ENCODE results near the gene SLC35B2.

Gene SLC35B2

DNA sequence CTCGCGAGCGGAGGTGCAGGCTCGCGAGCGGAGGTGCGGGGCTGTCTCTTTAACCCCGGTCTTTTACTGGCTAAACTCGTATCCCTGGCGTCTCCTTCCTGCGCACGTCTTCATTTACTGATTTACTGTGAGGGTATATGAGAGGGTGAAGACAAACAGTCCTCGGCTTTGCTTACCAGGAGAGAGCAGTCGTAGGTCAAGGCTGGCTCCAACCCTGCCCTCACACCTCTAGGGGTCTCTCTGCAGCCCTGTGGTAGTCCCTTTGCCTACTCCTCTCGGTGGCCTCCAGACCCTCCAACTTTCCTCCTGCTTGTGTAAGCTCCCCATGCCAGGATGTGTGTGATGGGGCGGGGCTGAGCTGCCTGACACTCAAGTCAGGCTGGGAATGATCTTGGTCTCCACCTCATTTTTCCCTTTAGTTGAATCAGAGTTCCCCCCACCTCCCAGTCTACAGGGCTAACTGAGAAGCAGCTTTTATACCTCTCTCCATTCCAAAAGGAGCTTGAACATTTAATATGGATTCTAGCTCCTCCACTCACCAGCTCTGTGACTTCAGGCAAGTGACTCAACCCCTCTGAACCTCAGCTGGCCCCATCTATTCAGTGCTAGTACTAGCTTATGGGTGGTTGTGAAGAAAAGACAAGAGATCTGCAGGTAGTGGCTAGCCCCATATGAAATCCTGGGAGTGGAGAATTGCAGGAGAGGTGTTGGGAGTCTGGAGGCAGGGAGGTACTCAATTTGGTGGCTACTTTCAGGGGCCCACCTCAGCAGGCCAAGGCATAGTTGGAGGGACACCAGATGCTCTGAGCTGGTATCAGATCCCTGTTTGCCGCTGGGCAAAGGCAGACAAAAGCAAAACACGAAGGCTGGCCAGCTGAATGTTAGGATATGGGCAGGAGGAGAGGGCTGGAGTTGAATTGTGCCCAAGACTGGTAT is 33.0 kb downstream of the SLC35B2 start (continued):
- TF ChIP-seq, protein P1, sequence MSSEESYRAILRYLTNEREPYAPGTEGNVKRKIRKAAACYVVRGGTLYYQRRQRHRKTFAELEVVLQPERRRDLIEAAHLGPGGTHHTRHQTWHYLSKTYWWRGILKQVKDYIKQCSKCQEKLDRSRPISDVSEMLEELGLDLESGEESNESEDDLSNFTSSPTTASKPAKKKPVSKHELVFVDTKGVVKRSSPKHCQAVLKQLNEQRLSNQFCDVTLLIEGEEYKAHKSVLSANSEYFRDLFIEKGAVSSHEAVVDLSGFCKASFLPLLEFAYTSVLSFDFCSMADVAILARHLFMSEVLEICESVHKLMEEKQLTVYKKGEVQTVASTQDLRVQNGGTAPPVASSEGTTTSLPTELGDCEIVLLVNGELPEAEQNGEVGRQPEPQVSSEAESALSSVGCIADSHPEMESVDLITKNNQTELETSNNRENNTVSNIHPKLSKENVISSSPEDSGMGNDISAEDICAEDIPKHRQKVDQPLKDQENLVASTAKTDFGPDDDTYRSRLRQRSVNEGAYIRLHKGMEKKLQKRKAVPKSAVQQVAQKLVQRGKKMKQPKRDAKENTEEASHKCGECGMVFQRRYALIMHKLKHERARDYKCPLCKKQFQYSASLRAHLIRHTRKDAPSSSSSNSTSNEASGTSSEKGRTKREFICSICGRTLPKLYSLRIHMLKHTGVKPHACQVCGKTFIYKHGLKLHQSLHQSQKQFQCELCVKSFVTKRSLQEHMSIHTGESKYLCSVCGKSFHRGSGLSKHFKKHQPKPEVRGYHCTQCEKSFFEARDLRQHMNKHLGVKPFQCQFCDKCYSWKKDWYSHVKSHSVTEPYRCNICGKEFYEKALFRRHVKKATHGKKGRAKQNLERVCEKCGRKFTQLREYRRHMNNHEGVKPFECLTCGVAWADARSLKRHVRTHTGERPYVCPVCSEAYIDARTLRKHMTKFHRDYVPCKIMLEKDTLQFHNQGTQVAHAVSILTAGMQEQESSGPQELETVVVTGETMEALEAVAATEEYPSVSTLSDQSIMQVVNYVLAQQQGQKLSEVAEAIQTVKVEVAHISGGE (tag by site-specific recombination; conservative IDR thresholded peaks at IDR 0.05; ENCODE audit: low read depth), result no peak
- TF ChIP-seq ZNF530 (tag by site-specific recombination; IDR thresholded peaks at IDR 0.05; ENCODE audit: low read depth) (no peak), ZNF335 (tag by site-specific recombination; conservative IDR thresholded peaks at IDR 0.05) (peak; percentile 67), HOXC10 (CRISPR knock-in tag; IDR thresholded peaks at IDR 0.05) (no peak), ZNF600 (tag by site-specific recombination; IDR thresholded peaks at IDR 0.05) (peak; percentile 36; the same call in 1 of the 2 replicates), KLF16 (tag by site-specific recombination; IDR thresholded peaks at IDR 0.05) (no peak), ZNF274 (IDR thresholded peaks at IDR 0.05; ENCODE audit: low read length) (no peak), ZNF274 (tag by site-specific recombination; IDR thresholded peaks at IDR 0.05; ENCODE audit: borderline replicate concordance) (no peak), SP7 (tag by site-specific recombination; IDR thresholded peaks at IDR 0.05) (no peak), ZBTB17 (tag by site-specific recombination; IDR thresholded peaks at IDR 0.05) (0 out of 2 replicates have a peak, but pooled peaks have one; percentile 19), ZNF394 (tag by site-specific recombination; IDR thresholded peaks at IDR 0.05; ENCODE audit: borderline replicate concordance) (no peak), SP2 (tag by site-specific recombination; IDR thresholded peaks at IDR 0.05) (peak; percentile 19), ZNF37A (tag by site-specific recombination; IDR thresholded peaks at IDR 0.05) (no peak), ZNF555 (tag by site-specific recombination; conservative IDR thresholded peaks at IDR 0.05) (no peak), ZNF677 (tag by site-specific recombination; IDR thresholded peaks at IDR 0.05) (no peak), ZNF664 (tag by site-specific recombination; IDR thresholded peaks at IDR 0.05) (0 out of 2 replicates have a peak, but pooled peaks have one; percentile 50), ZNF133 (tag by site-specific recombination; IDR thresholded peaks at IDR 0.05) (no peak), RBAK (tag by site-specific recombination; IDR thresholded peaks at IDR 0.05) (no peak)
- TF ChIP-seq, protein P2, sequence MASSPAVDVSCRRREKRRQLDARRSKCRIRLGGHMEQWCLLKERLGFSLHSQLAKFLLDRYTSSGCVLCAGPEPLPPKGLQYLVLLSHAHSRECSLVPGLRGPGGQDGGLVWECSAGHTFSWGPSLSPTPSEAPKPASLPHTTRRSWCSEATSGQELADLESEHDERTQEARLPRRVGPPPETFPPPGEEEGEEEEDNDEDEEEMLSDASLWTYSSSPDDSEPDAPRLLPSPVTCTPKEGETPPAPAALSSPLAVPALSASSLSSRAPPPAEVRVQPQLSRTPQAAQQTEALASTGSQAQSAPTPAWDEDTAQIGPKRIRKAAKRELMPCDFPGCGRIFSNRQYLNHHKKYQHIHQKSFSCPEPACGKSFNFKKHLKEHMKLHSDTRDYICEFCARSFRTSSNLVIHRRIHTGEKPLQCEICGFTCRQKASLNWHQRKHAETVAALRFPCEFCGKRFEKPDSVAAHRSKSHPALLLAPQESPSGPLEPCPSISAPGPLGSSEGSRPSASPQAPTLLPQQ (tag by site-specific recombination; IDR thresholded peaks at IDR 0.05), result no peak
- TF ChIP-seq, protein P3, sequence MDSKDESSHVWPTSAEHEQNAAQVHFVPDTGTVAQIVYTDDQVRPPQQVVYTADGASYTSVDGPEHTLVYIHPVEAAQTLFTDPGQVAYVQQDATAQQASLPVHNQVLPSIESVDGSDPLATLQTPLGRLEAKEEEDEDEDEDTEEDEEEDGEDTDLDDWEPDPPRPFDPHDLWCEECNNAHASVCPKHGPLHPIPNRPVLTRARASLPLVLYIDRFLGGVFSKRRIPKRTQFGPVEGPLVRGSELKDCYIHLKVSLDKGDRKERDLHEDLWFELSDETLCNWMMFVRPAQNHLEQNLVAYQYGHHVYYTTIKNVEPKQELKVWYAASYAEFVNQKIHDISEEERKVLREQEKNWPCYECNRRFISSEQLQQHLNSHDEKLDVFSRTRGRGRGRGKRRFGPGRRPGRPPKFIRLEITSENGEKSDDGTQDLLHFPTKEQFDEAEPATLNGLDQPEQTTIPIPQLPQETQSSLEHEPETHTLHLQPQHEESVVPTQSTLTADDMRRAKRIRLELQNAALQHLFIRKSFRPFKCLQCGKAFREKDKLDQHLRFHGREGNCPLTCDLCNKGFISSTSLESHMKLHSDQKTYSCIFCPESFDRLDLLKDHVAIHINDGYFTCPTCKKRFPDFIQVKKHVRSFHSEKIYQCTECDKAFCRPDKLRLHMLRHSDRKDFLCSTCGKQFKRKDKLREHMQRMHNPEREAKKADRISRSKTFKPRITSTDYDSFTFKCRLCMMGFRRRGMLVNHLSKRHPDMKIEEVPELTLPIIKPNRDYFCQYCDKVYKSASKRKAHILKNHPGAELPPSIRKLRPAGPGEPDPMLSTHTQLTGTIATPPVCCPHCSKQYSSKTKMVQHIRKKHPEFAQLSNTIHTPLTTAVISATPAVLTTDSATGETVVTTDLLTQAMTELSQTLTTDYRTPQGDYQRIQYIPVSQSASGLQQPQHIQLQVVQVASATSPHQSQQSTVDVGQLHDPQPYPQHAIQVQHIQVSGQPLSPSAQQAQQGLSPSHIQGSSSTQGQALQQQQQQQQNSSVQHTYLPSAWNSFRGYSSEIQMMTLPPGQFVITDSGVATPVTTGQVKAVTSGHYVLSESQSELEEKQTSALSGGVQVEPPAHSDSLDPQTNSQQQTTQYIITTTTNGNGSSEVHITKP (tag by site-specific recombination; IDR thresholded peaks at IDR 0.05), result no peak
- TF ChIP-seq, protein P4, sequence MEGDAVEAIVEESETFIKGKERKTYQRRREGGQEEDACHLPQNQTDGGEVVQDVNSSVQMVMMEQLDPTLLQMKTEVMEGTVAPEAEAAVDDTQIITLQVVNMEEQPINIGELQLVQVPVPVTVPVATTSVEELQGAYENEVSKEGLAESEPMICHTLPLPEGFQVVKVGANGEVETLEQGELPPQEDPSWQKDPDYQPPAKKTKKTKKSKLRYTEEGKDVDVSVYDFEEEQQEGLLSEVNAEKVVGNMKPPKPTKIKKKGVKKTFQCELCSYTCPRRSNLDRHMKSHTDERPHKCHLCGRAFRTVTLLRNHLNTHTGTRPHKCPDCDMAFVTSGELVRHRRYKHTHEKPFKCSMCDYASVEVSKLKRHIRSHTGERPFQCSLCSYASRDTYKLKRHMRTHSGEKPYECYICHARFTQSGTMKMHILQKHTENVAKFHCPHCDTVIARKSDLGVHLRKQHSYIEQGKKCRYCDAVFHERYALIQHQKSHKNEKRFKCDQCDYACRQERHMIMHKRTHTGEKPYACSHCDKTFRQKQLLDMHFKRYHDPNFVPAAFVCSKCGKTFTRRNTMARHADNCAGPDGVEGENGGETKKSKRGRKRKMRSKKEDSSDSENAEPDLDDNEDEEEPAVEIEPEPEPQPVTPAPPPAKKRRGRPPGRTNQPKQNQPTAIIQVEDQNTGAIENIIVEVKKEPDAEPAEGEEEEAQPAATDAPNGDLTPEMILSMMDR (tag by site-specific recombination; IDR thresholded peaks at IDR 0.05), result peak; percentile 87
- TF ChIP-seq, protein P5, sequence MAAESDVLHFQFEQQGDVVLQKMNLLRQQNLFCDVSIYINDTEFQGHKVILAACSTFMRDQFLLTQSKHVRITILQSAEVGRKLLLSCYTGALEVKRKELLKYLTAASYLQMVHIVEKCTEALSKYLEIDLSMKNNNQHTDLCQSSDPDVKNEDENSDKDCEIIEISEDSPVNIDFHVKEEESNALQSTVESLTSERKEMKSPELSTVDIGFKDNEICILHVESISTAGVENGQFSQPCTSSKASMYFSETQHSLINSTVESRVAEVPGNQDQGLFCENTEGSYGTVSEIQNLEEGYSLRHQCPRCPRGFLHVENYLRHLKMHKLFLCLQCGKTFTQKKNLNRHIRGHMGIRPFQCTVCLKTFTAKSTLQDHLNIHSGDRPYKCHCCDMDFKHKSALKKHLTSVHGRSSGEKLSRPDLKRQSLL (tag by site-specific recombination; IDR thresholded peaks at IDR 0.05), result no peak
- TF ChIP-seq, protein P6, sequence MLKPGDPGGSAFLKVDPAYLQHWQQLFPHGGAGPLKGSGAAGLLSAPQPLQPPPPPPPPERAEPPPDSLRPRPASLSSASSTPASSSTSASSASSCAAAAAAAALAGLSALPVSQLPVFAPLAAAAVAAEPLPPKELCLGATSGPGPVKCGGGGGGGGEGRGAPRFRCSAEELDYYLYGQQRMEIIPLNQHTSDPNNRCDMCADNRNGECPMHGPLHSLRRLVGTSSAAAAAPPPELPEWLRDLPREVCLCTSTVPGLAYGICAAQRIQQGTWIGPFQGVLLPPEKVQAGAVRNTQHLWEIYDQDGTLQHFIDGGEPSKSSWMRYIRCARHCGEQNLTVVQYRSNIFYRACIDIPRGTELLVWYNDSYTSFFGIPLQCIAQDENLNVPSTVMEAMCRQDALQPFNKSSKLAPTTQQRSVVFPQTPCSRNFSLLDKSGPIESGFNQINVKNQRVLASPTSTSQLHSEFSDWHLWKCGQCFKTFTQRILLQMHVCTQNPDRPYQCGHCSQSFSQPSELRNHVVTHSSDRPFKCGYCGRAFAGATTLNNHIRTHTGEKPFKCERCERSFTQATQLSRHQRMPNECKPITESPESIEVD (tag by site-specific recombination; IDR thresholded peaks at IDR 0.05), result no peak
- TF ChIP-seq, protein P7, sequence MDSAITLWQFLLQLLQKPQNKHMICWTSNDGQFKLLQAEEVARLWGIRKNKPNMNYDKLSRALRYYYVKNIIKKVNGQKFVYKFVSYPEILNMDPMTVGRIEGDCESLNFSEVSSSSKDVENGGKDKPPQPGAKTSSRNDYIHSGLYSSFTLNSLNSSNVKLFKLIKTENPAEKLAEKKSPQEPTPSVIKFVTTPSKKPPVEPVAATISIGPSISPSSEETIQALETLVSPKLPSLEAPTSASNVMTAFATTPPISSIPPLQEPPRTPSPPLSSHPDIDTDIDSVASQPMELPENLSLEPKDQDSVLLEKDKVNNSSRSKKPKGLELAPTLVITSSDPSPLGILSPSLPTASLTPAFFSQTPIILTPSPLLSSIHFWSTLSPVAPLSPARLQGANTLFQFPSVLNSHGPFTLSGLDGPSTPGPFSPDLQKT (IDR thresholded peaks at IDR 0.05; ENCODE audit: borderline replicate concordance, low read depth, low read length), result no peak

Measured in HEK293 (cell line).